GM12878 (cell line): ENCODE data around the gene NR6A1. TPM values are rescaled to one million over a fixed set of nuclear protein-coding genes. Genes with fewer than 3 reads are reported as not detected.

Experiments
- ATAC-seq: fragments of 200-7000 bp; cut with Tn5 transposase; 3 replicates; pipeline ENCODE4 v1.9.1; 2020; ENCODE audit warnings: mild to moderate bottlenecking, moderate library complexity
- BruUV-seq: library from RNA; stranded (reverse); fragments of 400-500 nt; replicated peaks from 2 replicates; lab custom pipeline; 2021; lab: Mats Ljungman, UMichigan
- CTCF ChIA-PET: fragments of 300-600 bp; sonication (Branson Sonifier 250); formaldehyde crosslinking; extraction: SDS; loops from one replicate; lab custom pipeline; 2021; ENCODE audit warnings: inconsistent platforms; lab: Yijun Ruan, JAX
- POLR2A ChIA-PET: fragments of 350-600 bp; formaldehyde crosslinking; extraction: SDS; loops from one replicate; lab custom pipeline; 2021; ENCODE audit warnings: inconsistent platforms; lab: Charles Lee
- RAD21 ChIA-PET: fragments of 300-600 bp; sonication (Branson Sonifier 250); formaldehyde crosslinking; loops from one replicate; lab custom pipeline; 2023; ENCODE audit warnings: antibody characterized with exemption; ENCODE audit not compliant: unreplicated experiment; lab: Charles Lee
- SMC1A ChIA-PET: fragments of 300-600 bp; sonication (Branson Sonifier 250); formaldehyde crosslinking; loops from one replicate; lab custom pipeline; 2023; ENCODE audit not compliant: unreplicated experiment, uncharacterized antibody; lab: Charles Lee
- DNase-seq: peaks from one replicate; pipeline ENCODE4 v3.0.0-alpha.2; 2011; ENCODE audit warnings: low read depth, low spot score
- FAIRE-seq: peaks from 3 replicates; lab custom pipeline; 2011; peaks lifted over from hg19 to GRCh38; lab: Jason Lieb, UNC
- H2AFZ ChIP-seq: 2 replicates; pipeline ENCODE4 v1.6.0; 2011; ENCODE audit warnings: low read depth, low read length, control low read depth; ENCODE audit not compliant: control insufficient read depth
- H3K27ac ChIP-seq: 2 replicates; pipeline ENCODE4 v1.5.1; 2011; ENCODE audit warnings: control low read depth; ENCODE audit not compliant: control insufficient read depth, insufficient read depth
- H3K27me3 ChIP-seq, 2 experiments: replicated peaks in 1 of 2; 2 replicates each; pipeline versions ENCODE4 v1.6.0 to v1.6.1; 2011; ENCODE audit warnings: low read length in 1 of 2; ENCODE audit not compliant: control insufficient read depth in 2 of 2, insufficient read depth in 2 of 2
- H3K36me3 ChIP-seq, 2 experiments: 2 replicates each; pipeline ENCODE4 v1.5.1; 2011; ENCODE audit warnings: low read length in 1 of 2; ENCODE audit not compliant: control insufficient read depth in 2 of 2, insufficient read depth in 2 of 2
- H3K4me1 ChIP-seq: 2 replicates; pipeline ENCODE4 v1.6.1; 2011; ENCODE audit warnings: mild to moderate bottlenecking, low read length, moderate library complexity, mixed read lengths; ENCODE audit not compliant: control insufficient read depth, insufficient read depth
- H3K4me2 ChIP-seq: 2 replicates; pipeline ENCODE4 v1.6.0; 2011; ENCODE audit warnings: control low read depth; ENCODE audit not compliant: control insufficient read depth, insufficient read depth
- H3K4me3 ChIP-seq: fragments of 200-600 bp; sonication (generic); 2 replicates; pipeline ENCODE4 v1.5.1; 2016
- H3K79me2 ChIP-seq: 2 replicates; pipeline ENCODE4 v1.6.0; 2011; ENCODE audit warnings: low read length; ENCODE audit not compliant: control insufficient read depth, insufficient read depth
- H3K9ac ChIP-seq: 2 replicates; pipeline ENCODE4 v1.8.0; 2011; ENCODE audit warnings: low read length, control low read depth, mixed read lengths; ENCODE audit not compliant: control insufficient read depth, insufficient read depth
- H3K9me3 ChIP-seq: replicated peaks from 3 replicates; pipeline ENCODE4 v1.5.1; 2011; ENCODE audit warnings: mild to moderate bottlenecking, low read length; ENCODE audit not compliant: control insufficient read depth, insufficient read depth
- H4K20me1 ChIP-seq: 2 replicates; pipeline ENCODE4 v1.6.0; 2011; ENCODE audit not compliant: control insufficient read depth, insufficient read depth
- BCLAF1 ChIP-seq: fragments of 450-650 bp; IDR thresholded peaks from 2 replicates; pipeline ENCODE4 v1.6.1; 2017; ENCODE audit warnings: antibody characterized with exemption, mild to moderate bottlenecking, moderate library complexity
- EP300 ChIP-seq, 2 experiments: fragments of 150-350 bp in 1 of 2; IDR thresholded peaks; 2 replicates each; pipeline ENCODE4 v1.6.1; 2011 to 2012; ENCODE audit warnings: low read depth in 2 of 2, low read length in 2 of 2, borderline replicate concordance in 1 of 2, improper control_type of control experiment in 1 of 2, inconsistent platforms in 1 of 2; ENCODE audit not compliant: control insufficient read depth in 1 of 2
- JUND ChIP-seq: IDR thresholded peaks from 2 replicates; pipeline ENCODE4 v1.6.1; 2012; ENCODE audit warnings: low read depth, mild to moderate bottlenecking, low read length, improper control_type of control experiment, moderate library complexity
- WGBS: methylation state at CpG from one replicate; pipeline ENCODE4 v1.1.6; 2016; ENCODE audit warnings: low lambda C conversion rate; ENCODE audit not compliant: insufficient replicate concordance, insufficient coverage; ENCODE audit errors: missing lambda C conversion rate; 5-methylcytosine and 5-hydroxymethylcytosine counted together
- in situ Hi-C: fragments of 300-500 bp; cut with MboI; formaldehyde crosslinking; loops from 9 replicates; pipeline ENCODE4 v1.14.3; 2018; ENCODE audit warnings: mixed read lengths
- intact Hi-C: fragments of 100-400 bp; cut with micrococcal nuclease; formaldehyde crosslinking; loops from one replicate; pipeline ENCODE4 v1.14.2; 2022; ENCODE audit not compliant: unreplicated experiment
- polyA plus RNA-seq, 11 experiments: library from polyadenylated mRNA; depleted of rRNA in 4 of 11; unstranded in 6 of 11; stranded (reverse) in 5 of 11; fragments of >200 nt; fragmentation: Nextera tagmentation in 4 of 11; fragmentation: Illumina TruSeq in 1 of 11; extraction: Ambion mirVana in 4 of 11; extraction: Trizol in 1 of 11; gene quantifications; 1 replicate in 1 of 11; 2 replicates in 10 of 11; pipeline versions ENCODE4 v1.2.1 to v1.2.3, GENCODE V29; 2011 to 2016; ENCODE audit warnings: inconsistent platforms in 2 of 11, missing spikeins in 2 of 11, low read depth in 1 of 11
- total RNA-seq, 4 experiments: library from RNA; depleted of rRNA in 3 of 4; stranded (reverse); fragments of >200 nt in 3 of 4; fragmentation: Illumina TruSeq in 1 of 4; extraction: Trizol in 1 of 4; gene quantifications; 2 replicates each; pipeline versions ENCODE4 v1.2.1 to v1.2.3, GENCODE V29; 2013 to 2021

Gene NR6A1
- total and polyA plus RNA-seq, 10 of the 15 experiments (the other 5 are each of a cell fraction or from before 2014, with no cell fraction given), result 1.2 to 9.2 (median 4.6) TPM

- in situ Hi-C loops, result no loop called here
- Histone ChIP-seq H4K20me1 (no peaks in the 10 kb centered on the region), H3K9me3 (no peaks in the 10 kb centered on the region), H3K4me3 (no peak overlapping the region), H3K79me2 (no peaks in the 10 kb centered on the region), H3K27ac (no peak overlapping the region), H3K9ac (no peak overlapping the region), H3K4me2 (no peak overlapping the region; the same call in 1 of the 2 replicates), H3K36me3 (no peaks in the 10 kb centered on the region), H3K27me3 (no peaks in the 10 kb centered on the region), H2AFZ (no peak overlapping the region), H3K4me1 (no peaks in the 10 kb centered on the region)
- ChIA-PET CTCF (no interaction called here), POLR2A (no interaction called here), RAD21 (no interaction called here), SMC1A (no interaction called here)
- FAIRE-seq, result no peak
- TF ChIP-seq JUND, result no peak
- TF ChIP-seq EP300 (IDR thresholded peaks at IDR 0.05; ENCODE audit: borderline replicate concordance in 1 of 2, control insufficient read depth in 1 of 2, low read depth in 2 of 2, low read length in 2 of 2), result no peak
- TF ChIP-seq BCLAF1, result no peak
- no peak for DNase-seq
- peak; percentile 35 for ATAC-seq
- intact Hi-C loops, result no loop called here
- BruUV-seq, result no TSS peak
- 47% methylated on average over 22 of the region's 23 CpGs for WGBS
Measured at GRCh38 chr9:124511891-124512805, 259.0 kb downstream of the NR6A1 start.
